Measurements from ENCODE around the gene TMEM38B.

The TMEM38B gene, protein sequence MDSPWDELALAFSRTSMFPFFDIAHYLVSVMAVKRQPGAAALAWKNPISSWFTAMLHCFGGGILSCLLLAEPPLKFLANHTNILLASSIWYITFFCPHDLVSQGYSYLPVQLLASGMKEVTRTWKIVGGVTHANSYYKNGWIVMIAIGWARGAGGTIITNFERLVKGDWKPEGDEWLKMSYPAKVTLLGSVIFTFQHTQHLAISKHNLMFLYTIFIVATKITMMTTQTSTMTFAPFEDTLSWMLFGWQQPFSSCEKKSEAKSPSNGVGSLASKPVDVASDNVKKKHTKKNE

DNA sequence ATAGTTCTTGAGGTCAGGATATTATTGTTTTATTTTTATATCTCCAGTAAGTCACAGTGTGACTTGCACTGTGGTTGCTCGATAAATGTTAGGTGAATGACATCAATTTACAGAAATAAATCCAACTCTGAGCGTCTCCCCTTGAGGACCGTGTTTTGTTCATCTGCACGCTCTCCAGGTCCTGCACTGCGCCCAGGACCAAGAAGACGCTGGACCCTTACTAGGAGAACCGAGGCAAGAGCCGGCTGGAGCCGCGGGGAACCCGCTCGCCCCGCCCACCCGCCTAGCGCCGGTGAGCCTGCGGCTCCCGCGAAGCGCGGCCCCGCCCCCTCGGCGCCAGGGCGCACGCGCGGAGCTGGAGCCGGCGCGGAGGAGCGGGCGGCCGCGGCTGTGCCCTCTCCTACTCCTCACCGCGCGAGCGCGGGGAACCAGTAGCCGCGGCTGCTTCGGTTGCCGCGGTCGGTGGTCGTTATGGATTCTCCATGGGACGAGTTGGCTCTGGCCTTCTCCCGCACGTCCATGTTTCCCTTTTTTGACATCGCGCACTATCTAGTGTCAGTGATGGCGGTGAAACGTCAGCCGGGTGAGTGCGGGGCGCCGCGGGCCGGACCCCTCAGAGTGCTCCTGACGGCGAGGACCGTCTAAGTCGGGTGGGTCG is at the start of gene TMEM38B:
TMEM38B (plus strand) TSS at position 352 of the 658 bp plus-strand sequence; CDS start at position 472, 120 bp downstream.
- TF ChIP-seq, protein P1, sequence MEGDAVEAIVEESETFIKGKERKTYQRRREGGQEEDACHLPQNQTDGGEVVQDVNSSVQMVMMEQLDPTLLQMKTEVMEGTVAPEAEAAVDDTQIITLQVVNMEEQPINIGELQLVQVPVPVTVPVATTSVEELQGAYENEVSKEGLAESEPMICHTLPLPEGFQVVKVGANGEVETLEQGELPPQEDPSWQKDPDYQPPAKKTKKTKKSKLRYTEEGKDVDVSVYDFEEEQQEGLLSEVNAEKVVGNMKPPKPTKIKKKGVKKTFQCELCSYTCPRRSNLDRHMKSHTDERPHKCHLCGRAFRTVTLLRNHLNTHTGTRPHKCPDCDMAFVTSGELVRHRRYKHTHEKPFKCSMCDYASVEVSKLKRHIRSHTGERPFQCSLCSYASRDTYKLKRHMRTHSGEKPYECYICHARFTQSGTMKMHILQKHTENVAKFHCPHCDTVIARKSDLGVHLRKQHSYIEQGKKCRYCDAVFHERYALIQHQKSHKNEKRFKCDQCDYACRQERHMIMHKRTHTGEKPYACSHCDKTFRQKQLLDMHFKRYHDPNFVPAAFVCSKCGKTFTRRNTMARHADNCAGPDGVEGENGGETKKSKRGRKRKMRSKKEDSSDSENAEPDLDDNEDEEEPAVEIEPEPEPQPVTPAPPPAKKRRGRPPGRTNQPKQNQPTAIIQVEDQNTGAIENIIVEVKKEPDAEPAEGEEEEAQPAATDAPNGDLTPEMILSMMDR (IDR thresholded peaks at IDR 0.05; ENCODE audit: borderline replicate concordance, control extremely low read depth, extremely low read depth, insufficient read depth, missing control alignments) = no peak
- peak; percentile 94 for DNase-seq (ENCODE audit: low spot score)
- in situ Hi-C loops (cut with MboI; ENCODE audit: low sequenced_read_pairs, unreplicated experiment) = no loop called here

DNA sequence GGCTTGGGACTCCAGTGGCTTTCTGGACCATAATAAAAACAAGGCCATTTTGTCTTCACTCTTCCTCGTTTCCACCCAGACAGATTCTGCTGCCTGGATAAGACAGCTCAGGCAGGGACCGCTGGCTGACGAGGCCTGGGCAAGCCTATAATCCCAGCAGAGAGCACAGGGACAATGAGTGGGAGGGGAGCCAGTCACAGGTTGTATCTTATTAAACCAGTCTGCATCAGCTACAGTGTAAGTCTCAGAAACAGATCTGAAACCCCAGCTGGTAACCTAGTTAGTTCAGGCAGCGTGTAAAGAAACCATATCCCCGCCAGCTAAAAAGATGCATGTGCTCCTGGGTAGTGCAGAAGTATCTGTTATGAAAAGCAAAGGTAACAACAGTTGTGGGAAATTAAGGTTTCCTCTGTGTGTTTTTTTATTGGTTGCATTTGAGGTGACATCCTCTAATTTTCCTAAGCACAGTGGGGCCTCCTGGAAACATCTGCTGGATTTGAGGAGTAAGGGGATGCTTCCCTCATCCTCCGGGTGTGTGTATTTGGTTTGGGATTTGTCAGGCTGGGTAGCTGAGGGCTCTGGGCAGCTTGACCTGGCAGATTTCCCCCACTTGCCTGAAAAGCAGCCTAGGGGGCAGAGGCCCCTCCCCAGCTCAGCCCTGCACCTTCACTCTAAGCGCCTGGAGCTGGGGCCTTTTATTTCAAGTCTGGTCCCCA is 47.3 kb upstream of the TMEM38B start:
- in situ Hi-C loops (cut with MboI; ENCODE audit: low sequenced_read_pairs, unreplicated experiment) = no loop called here
- TF ChIP-seq, protein P1 (IDR thresholded peaks at IDR 0.05; ENCODE audit: borderline replicate concordance, control extremely low read depth, extremely low read depth, insufficient read depth, missing control alignments) = no peak
- DNase-seq (ENCODE audit: low spot score) = no peak

DNA sequence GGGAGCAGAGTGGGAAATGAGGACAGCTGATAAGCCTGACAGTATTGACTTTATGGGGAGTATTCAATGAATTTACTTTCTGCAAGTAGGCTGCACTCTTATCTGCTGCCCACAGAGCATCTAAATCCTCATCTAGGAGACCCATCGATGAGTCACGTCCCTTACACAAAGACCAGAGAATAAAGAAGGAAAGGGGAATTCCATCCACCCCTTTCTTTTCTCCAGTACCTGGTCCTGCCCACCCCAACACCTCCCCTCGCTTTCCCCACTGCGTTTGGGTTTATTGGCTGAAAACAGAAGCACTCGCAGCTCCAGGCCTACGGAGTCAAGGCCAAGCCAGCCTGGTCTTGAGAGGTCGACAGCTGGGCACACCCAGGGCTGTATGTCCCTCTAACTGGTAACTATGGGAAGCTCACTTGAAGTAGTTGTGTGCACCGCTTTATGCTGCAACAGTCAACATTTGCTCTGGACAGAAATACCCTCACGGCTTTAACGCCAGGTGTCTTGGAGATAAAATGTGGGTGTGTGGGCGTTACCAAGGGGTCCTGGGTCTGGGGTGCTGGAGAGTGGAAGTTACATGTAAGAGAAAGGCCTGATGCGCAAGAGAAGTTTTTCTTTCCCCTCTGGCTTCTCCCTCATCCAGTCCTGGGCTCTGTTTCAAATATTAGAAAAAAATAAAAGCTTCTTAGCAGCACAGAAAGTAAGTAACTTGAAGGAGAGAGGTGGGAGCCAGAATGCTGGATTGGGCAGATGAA is 46.6 kb upstream of the TMEM38B start:
- no peak for DNase-seq (ENCODE audit: low spot score)
- in situ Hi-C loops (cut with MboI; ENCODE audit: low sequenced_read_pairs, unreplicated experiment) = no loop called here
- TF ChIP-seq, protein P1 (IDR thresholded peaks at IDR 0.05; ENCODE audit: borderline replicate concordance, control extremely low read depth, extremely low read depth, insufficient read depth, missing control alignments) = no peak

DNA sequence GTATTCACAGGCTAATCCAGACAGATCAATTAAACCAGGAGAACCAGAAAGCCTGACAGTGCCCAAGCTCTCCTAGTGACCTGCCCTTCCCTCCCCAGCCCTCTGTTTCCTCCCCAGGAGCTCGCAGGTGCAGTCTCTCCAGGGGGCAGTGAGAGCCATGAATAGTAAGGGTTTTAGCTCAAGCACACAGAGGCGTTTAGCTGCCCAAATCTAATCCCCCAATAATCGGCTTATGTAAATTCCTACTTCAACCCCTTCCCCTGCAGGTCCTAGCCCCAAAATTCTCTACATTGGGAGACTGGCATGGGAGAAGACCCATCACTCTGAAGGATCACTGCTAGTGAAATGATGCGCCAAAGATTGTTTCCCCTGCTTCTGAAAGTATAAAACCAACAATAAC is 42.5 kb upstream of the TMEM38B start:
- no peak for DNase-seq (ENCODE audit: low spot score)
- in situ Hi-C loops (cut with MboI; ENCODE audit: low sequenced_read_pairs, unreplicated experiment) = no loop called here
- TF ChIP-seq, protein P1 (IDR thresholded peaks at IDR 0.05; ENCODE audit: borderline replicate concordance, control extremely low read depth, extremely low read depth, insufficient read depth, missing control alignments) = no peak

DNA sequence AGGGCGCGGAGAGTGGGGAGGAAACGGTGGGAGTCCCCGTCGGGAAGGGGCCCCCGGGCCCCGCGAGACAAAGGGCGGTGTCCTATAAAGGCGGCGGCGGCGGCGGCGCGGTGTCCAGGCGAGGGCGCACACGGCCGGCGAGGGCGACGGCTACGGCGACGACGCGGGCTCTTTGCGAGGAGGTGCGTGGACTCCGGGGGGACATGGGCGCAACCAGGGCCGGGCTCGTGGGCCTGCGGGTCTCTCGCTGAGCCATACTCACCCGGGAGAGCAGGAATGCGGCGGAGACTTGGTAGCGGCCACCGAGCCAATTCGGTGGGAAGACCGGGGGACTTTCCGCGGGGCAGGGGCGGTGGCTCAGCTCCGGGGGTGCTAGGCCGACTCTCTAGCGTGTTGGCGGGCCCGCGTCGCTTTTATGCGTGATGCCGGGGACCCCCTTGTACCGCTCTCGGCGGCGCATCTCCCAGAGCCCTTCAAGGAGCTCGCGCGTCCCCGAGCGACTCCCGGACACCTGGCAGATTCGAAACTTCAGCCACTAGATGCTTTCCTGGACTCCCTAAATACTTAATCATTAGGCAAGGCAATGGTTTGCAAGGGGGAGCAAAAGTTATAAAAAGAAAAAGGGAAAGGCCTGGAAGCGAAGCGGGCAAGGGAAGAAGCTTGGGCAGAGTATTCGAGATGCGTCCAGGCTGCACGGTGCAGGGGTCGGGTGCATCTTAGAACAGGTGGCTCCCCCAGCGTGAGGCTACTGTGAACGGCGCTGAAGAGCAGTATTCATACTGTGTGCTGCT is 38.0 kb upstream of the TMEM38B start:
- TF ChIP-seq, protein P1 (IDR thresholded peaks at IDR 0.05; ENCODE audit: borderline replicate concordance, control extremely low read depth, extremely low read depth, insufficient read depth, missing control alignments) = peak; percentile 70
- in situ Hi-C loops (cut with MboI; ENCODE audit: low sequenced_read_pairs, unreplicated experiment) = no loop called here
- peak; percentile 83 for DNase-seq (ENCODE audit: low spot score)

All from GM13976 (cell line).